Esophagus squamous epithelium (tissue), 5 donors: ENCODE results near the gene LRP1. TPM values are rescaled to one million over a fixed set of nuclear protein-coding genes. Genes with fewer than 3 reads are reported as not detected.

ENCODE experiments used
- DNase-seq: peaks from one replicate; lab custom pipeline; 2025; lab: John Stamatoyannopoulos, UW
- H3K27ac ChIP-seq, 4 donors: fragments of 200-600 bp; sonication (generic); one replicate each; pipeline ENCODE4 v1.5.1; 2016 to 2019; ENCODE audit warnings: mild to moderate bottlenecking in 1 of 4
- H3K27me3 ChIP-seq, 4 donors: fragments of 200-600 bp; sonication (generic); 1 replicate in 3 of 4; 2 replicates in 1 of 4; pipeline versions ENCODE4 v1.5.1 to v1.6.0; 2017 to 2021; ENCODE audit warnings: antibody characterized with exemption in 1 of 4
- H3K36me3 ChIP-seq, 3 donors: fragments of 200-600 bp; sonication (generic); one replicate each; pipeline ENCODE4 v1.5.1; 2016 to 2019
- H3K4me1 ChIP-seq, 3 donors: fragments of 200-600 bp; sonication (generic); one replicate each; pipeline ENCODE4 v1.5.1; 2017 to 2019
- H3K4me3 ChIP-seq, 4 donors: fragments of 200-600 bp; sonication (generic); 1 replicate in 3 of 4; 2 replicates in 1 of 4; pipeline ENCODE4 v1.5.1; 2016 to 2019; ENCODE audit warnings: mild to moderate bottlenecking in 2 of 4, moderate library complexity in 1 of 4
- H3K9me3 ChIP-seq, 3 donors: fragments of 200-600 bp; sonication (generic); one replicate each; pipeline ENCODE4 v1.5.1; 2016 to 2019
- CTCF ChIP-seq, 6 experiments: fragments of 450-650 bp in 4 of 6; fragments of 200-600 bp in 2 of 6; sonication (generic) in 2 of 6; IDR thresholded peaks; one replicate each; pipeline ENCODE4 v1.5.1; 2016 to 2019; ENCODE audit warnings: antibody characterized with exemption in 6 of 6, mild to moderate bottlenecking in 4 of 6, moderate library complexity in 4 of 6
- POLR2A ChIP-seq, 4 donors: fragments of 450-650 bp; IDR thresholded peaks; one replicate each; pipeline ENCODE4 v1.6.1; 2017; ENCODE audit warnings: antibody characterized with exemption in 4 of 4, mild to moderate bottlenecking in 4 of 4, moderate library complexity in 3 of 4
- WGBS, 2 donors: methylation state at CpG; one replicate each; pipeline ENCODE4 v1.1.5; 2018; 5-methylcytosine and 5-hydroxymethylcytosine counted together
- intact Hi-C: fragments of 100-400 bp; cut with DNase I; formaldehyde crosslinking; loops from one replicate; pipeline ENCODE4 v1.15.0; 2022
- total RNA-seq, 4 donors: library from RNA; depleted of rRNA; stranded (reverse); fragments of >200 nt; gene quantifications; one replicate each; pipeline ENCODE4 v1.1.0, GENCODE V29; 2016
- donor health status: DM: yes; HTN: yes; CAD: no.

LRP1 gene
- total RNA-seq, 4 donors from 2014 or later, result 60.8 to 147 (median 81.9) TPM

- no peak for TF ChIP-seq POLR2A (IDR thresholded peaks at IDR 0.05)
Measured at GRCh38 chr12:57191410-57191809, 63.1 kb downstream of the LRP1 start.

GRCh38 chr12:57192920-57193319 is 64.6 kb downstream of the LRP1 start:
- no peak for DNase-seq
- H3K4me3 ChIP-seq, result no peak overlapping the region
- peaks cover 72 to 100% (median 74%) of the 10 kb centered on the region in 3 donors for H3K36me3 ChIP-seq
- no peaks in the 10 kb centered on the region for H3K9me3 ChIP-seq
- no peak overlapping the region for H3K27ac ChIP-seq
- TF ChIP-seq CTCF (IDR thresholded peaks at IDR 0.05), result no peak
- H3K4me1 ChIP-seq, result no peaks in the 10 kb centered on the region
- H3K27me3 ChIP-seq, result no peaks in the 10 kb centered on the region
- intact Hi-C loops, result no loop called here
- WGBS, 2 donors, result 82% methylated on average over 9 of the region's 16 CpGs; no CpG with 5 or more reads in 1 of the 2 donors

More at GRCh38 chr12:57191410-57191809, 63.1 kb downstream of the LRP1 start:
- Histone ChIP-seq H3K9me3 (no peaks in the 10 kb centered on the region), H3K4me3 (no peak overlapping the region), H3K36me3 (peaks cover 68 to 100% (median 81%) of the 10 kb centered on the region in 3 donors), H3K27me3 (no peaks in the 10 kb centered on the region), H3K27ac (no peak overlapping the region), H3K4me1 (no peaks in the 10 kb centered on the region)
- WGBS, 2 donors, result 86 to 95% methylated on average over 3 to 5 of the region's 11 CpGs
- no peak for DNase-seq
- intact Hi-C loops, result no loop called here

GRCh38 chr12:57193706-57194245 is 65.5 kb downstream of the LRP1 start:
- H3K27me3 ChIP-seq, result no peaks in the 10 kb centered on the region
- DNase-seq, result no peak
- TF ChIP-seq CTCF (IDR thresholded peaks at IDR 0.05), result no peak
- TF ChIP-seq POLR2A (IDR thresholded peaks at IDR 0.05), result no peak
- H3K27ac ChIP-seq, result no peak overlapping the region
- H3K36me3 ChIP-seq, result peaks cover 72 to 100% (median 74%) of the 10 kb centered on the region in 3 donors
- no peaks in the 10 kb centered on the region for H3K4me1 ChIP-seq
- intact Hi-C loops, result no loop called here
- no peaks in the 10 kb centered on the region for H3K9me3 ChIP-seq
- WGBS, 2 donors, result 78 to 100% methylated on average over 3 to 7 of the region's 19 CpGs
- H3K4me3 ChIP-seq, result no peak overlapping the region

- 86 to 91% methylated on average over 6 to 12 of the region's 18 CpGs for WGBS, 2 donors
Measured at GRCh38 chr12:57194253-57194652, 66.0 kb downstream of the LRP1 start.

GRCh38 chr12:57195186-57195585 is 66.9 kb downstream of the LRP1 start:
- no peak for TF ChIP-seq POLR2A (IDR thresholded peaks at IDR 0.05)
- no peak for TF ChIP-seq CTCF (IDR thresholded peaks at IDR 0.05)
- no peak for DNase-seq
- no peaks in the 10 kb centered on the region for H3K4me1 ChIP-seq
- no peaks in the 10 kb centered on the region for H3K27me3 ChIP-seq
- intact Hi-C loops, result no loop called here
- peaks cover 80 to 100% (median 86%) of the 10 kb centered on the region in 3 donors for H3K36me3 ChIP-seq
- H3K9me3 ChIP-seq, result no peaks in the 10 kb centered on the region
- no peak overlapping the region for H3K4me3 ChIP-seq
- no peak overlapping the region for H3K27ac ChIP-seq
- 88% methylated on average over 9 of the region's 19 CpGs; no CpG with 5 or more reads in 1 of the 2 donors for WGBS, 2 donors

More at GRCh38 chr12:57194253-57194652, 66.0 kb downstream of the LRP1 start:
- TF ChIP-seq CTCF (IDR thresholded peaks at IDR 0.05) (no peak), POLR2A (IDR thresholded peaks at IDR 0.05) (no peak)
- intact Hi-C loops, result no loop called here
- Histone ChIP-seq H3K9me3 (no peaks in the 10 kb centered on the region), H3K27me3 (no peaks in the 10 kb centered on the region), H3K4me3 (no peak overlapping the region), H3K27ac (no peak overlapping the region), H3K36me3 (peaks cover 74 to 100% (median 77%) of the 10 kb centered on the region in 3 donors), H3K4me1 (no peaks in the 10 kb centered on the region)
- no peak for DNase-seq
